Loucy (cell line): Measurements from ENCODE around the gene PPP2R2B.

Source experiments
- EZH2phosphoT487 ChIP-seq: fragments of 200-600 bp; IDR thresholded peaks from 2 replicates; pipeline ENCODE4 v1.6.1; 2018; ENCODE audit warnings: antibody characterized with exemption, mild to moderate bottlenecking, moderate library complexity, borderline replicate concordance
- TF ChIP-seq, protein P1 (sequence below): fragments of 200-600 bp; sonication (generic); conservative IDR thresholded peaks from 2 replicates; pipeline ENCODE4 v1.5.1; 2014; ENCODE audit warnings: mild to moderate bottlenecking, antibody characterized with exemption, low read length

DNA sequence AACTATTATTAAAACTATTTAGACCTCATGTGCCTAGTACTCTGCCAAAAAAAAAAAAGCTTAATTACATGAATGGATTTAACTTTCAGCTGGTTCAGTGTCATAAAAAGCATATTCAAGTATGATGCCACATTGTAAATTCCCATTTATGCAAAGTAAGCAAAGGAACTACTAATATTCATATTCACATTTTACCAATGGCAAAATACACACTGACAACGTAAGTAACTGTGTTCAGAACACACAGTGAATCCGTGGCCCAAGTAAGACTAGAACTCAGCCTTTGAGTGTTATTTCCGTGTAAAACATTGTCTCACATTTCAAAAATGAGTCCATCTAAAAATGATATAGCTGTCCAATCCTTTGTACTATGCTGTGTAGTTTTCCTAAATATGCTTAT is 56.8 kb downstream of the PPP2R2B start:
- TF ChIP-seq, protein P1, sequence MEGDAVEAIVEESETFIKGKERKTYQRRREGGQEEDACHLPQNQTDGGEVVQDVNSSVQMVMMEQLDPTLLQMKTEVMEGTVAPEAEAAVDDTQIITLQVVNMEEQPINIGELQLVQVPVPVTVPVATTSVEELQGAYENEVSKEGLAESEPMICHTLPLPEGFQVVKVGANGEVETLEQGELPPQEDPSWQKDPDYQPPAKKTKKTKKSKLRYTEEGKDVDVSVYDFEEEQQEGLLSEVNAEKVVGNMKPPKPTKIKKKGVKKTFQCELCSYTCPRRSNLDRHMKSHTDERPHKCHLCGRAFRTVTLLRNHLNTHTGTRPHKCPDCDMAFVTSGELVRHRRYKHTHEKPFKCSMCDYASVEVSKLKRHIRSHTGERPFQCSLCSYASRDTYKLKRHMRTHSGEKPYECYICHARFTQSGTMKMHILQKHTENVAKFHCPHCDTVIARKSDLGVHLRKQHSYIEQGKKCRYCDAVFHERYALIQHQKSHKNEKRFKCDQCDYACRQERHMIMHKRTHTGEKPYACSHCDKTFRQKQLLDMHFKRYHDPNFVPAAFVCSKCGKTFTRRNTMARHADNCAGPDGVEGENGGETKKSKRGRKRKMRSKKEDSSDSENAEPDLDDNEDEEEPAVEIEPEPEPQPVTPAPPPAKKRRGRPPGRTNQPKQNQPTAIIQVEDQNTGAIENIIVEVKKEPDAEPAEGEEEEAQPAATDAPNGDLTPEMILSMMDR: no peak
- no peak for TF ChIP-seq EZH2phosphoT487
